OCI-LY7 (cell line): ENCODE measurements around the gene GBGT1. TPM values are rescaled to one million over a fixed set of nuclear protein-coding genes. Genes with fewer than 3 reads are reported as not detected.

Source experiments
- BruUV-seq: library from RNA; stranded (reverse); fragments of 400-500 nt; replicated peaks from 2 replicates; lab custom pipeline; 2021; lab: Mats Ljungman, UMichigan
- CTCF ChIA-PET: fragments of 300-600 bp; sonication (Branson Sonifier 250); formaldehyde crosslinking; loops from one replicate; lab custom pipeline; 2022; ENCODE audit warnings: antibody characterized with exemption; ENCODE audit not compliant: unreplicated experiment; lab: Charles Lee
- POLR2A ChIA-PET: fragments of 300-600 bp; sonication (Branson Sonifier 250); formaldehyde crosslinking; loops from one replicate; lab custom pipeline; 2022; ENCODE audit warnings: antibody characterized with exemption; lab: Charles Lee
- DNase-seq: peaks from one replicate; pipeline ENCODE4 v3.0.0-alpha.2; 2015; ENCODE audit warnings: low spot score
- H2AFZ ChIP-seq: fragments of 200-600 bp; sonication (generic), shearing (Covaris generic); 2 replicates; pipeline ENCODE4 v1.6.1; 2014; ENCODE audit warnings: mild to moderate bottlenecking, antibody characterized with exemption, low read length, moderate library complexity
- H3K27ac ChIP-seq: fragments of 200-600 bp; sonication (generic); 2 replicates; pipeline ENCODE4 v1.5.1; 2014; ENCODE audit warnings: mixed run types, low read depth, mild to moderate bottlenecking, moderate library complexity, low read length, inconsistent platforms; ENCODE audit not compliant: poor library complexity, severe bottlenecking
- H3K36me3 ChIP-seq: fragments of 200-600 bp; sonication (generic); 2 replicates; pipeline ENCODE4 v1.6.1; 2014; ENCODE audit warnings: mild to moderate bottlenecking, antibody characterized with exemption, low read length, moderate library complexity, mixed read lengths; ENCODE audit not compliant: insufficient read depth
- H3K4me1 ChIP-seq: fragments of 200-600 bp; sonication (generic); 2 replicates; pipeline ENCODE4 v1.5.1; 2014; ENCODE audit warnings: mild to moderate bottlenecking, low read length; ENCODE audit not compliant: insufficient read depth, poor library complexity, severe bottlenecking
- H3K4me2 ChIP-seq: fragments of 200-600 bp; sonication (generic); 2 replicates; pipeline ENCODE4 v1.6.1; 2014; ENCODE audit warnings: mild to moderate bottlenecking, low read length
- H3K4me3 ChIP-seq: fragments of 200-600 bp; sonication (generic); 2 replicates; pipeline ENCODE4 v1.5.1; 2014; ENCODE audit warnings: mild to moderate bottlenecking, low read depth, low read length; ENCODE audit not compliant: poor library complexity, severe bottlenecking
- H3K79me2 ChIP-seq: fragments of 200-600 bp; sonication (generic); 2 replicates; pipeline ENCODE4 v1.6.1; 2016; ENCODE audit warnings: low read depth, mild to moderate bottlenecking, low read length, moderate library complexity, mixed read lengths; ENCODE audit not compliant: insufficient read depth
- H3K9me2 ChIP-seq: fragments of 200-600 bp; sonication (generic); 2 replicates; pipeline ENCODE4 v1.6.1; 2016; ENCODE audit warnings: mild to moderate bottlenecking, low read length, mixed read lengths; ENCODE audit not compliant: insufficient read depth
- H3K9me3 ChIP-seq: fragments of 200-600 bp; sonication (generic); 2 replicates; pipeline ENCODE4 v1.6.1; 2014; ENCODE audit warnings: mild to moderate bottlenecking, mixed run types, low read length, mixed read lengths
- H4K20me1 ChIP-seq: fragments of 200-600 bp; sonication (generic); 2 replicates; pipeline ENCODE4 v1.6.1; 2014; ENCODE audit warnings: mild to moderate bottlenecking, antibody characterized with exemption, low read length, moderate library complexity, mixed read lengths; ENCODE audit not compliant: insufficient read depth
- EZH2phosphoT487 ChIP-seq: fragments of 200-600 bp; sonication (generic); IDR thresholded peaks from 2 replicates; pipeline ENCODE4 v1.6.1; 2018; ENCODE audit warnings: low read depth, borderline replicate concordance, mild to moderate bottlenecking, mixed run types, antibody characterized with exemption, low read length, moderate library complexity, mixed read lengths
- intact Hi-C: fragments of 100-400 bp; cut with micrococcal nuclease; formaldehyde crosslinking; loops from one replicate; pipeline ENCODE4 v1.10.0; 2022; ENCODE audit not compliant: unreplicated experiment
- total RNA-seq, 2 experiments: library from RNA; depleted of rRNA in 1 of 2; stranded (reverse); fragments of >200 nt in 1 of 2; shearing (Covaris generic) in 1 of 2; gene quantifications; 2 replicates each; pipeline ENCODE4 v1.2.3, GENCODE V29; 2014 to 2022
- TF ChIP-seq, protein P1 (sequence below): fragments of 200-600 bp; sonication (generic); conservative IDR thresholded peaks from 2 replicates; pipeline ENCODE4 v1.5.1; 2014; ENCODE audit warnings: mild to moderate bottlenecking, antibody characterized with exemption, low read length, moderate library complexity, mixed read lengths

Gene GBGT1
- total RNA-seq, 2 experiments from 2014 or later = 2.1 to 5.9 TPM

DNA sequence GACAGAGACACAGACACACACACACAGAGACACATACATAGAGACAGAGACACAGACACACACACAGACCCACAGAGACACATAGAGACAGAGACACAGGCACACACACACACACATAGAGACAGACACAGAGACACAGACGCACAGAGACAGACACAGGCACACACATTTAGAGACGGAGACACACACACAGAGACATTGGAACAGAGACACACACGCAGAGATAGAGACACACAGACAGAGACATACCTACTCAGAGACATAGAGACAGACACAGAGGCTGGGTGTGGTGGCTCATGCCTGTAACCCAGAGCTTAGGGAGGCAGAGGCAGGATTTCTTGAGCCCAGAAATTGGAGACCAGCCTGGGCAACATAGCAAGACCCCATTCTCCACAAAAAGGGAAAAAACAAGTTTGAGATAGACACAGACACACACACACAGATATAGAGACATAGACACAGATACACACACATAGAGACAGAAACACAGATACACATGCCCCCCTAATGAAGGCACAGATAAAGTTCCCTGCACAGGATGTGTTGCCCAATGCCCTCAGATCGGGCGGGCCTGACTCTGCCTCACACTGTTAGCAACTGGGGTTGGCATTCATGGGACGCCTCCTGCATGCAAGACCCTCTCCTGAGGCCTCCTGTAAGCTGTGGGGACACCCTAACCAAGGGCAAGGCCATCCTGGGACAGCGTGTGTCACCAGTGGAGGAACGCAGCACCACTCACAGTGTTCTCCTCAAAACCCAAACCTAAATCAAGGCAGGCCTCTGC is 39.4 kb downstream of the GBGT1 start:
- H3K4me2 ChIP-seq = no peak overlapping the region
- POLR2A ChIA-PET = no interaction called here

DNA sequence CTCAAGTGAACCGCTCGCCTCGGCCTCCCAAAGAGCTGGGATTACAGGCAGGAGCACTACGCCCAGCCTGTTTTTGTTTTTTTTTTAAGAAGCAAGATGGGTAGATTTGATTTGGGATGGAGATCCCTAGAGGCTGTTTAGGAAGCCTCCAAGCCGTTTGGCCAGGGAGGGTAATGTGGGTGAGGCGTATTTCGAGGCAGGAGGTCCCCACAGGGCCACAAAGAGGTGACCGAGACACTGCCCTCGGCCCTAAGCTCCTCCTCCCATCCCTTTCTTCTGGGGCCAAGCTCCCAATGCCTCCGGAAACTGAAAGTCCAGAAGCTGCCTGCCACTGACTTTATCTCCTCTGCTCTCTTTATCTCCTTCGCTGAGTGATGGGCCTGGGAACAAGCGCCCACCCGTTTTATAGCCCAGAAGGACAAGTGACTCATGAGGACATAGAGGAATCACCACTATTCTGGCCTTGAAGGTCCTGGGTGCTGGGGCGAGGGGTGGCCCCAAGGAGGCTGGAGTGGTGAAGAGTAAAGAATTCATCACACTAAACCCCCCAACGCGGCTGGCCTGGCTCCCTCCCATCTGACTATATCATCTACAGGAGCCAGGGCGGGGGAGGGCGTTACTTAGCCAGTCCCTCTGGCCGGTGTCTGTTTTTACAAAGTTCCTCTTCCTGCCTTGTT is 40.6 kb downstream of the GBGT1 start:
- Histone ChIP-seq H4K20me1 (peaks cover 6% of the 10 kb centered on the region; the same call in 1 of the 2 replicates), H2AFZ (no peak overlapping the region), H3K36me3 (no peaks in the 10 kb centered on the region), H3K9me2 (no peaks in the 10 kb centered on the region), H3K27ac (no peak overlapping the region), H3K4me2 (no peak overlapping the region), H3K79me2 (no peaks in the 10 kb centered on the region), H3K4me1 (peaks cover 13% of the 10 kb centered on the region), H3K9me3 (no peaks in the 10 kb centered on the region), H3K4me3 (no peak overlapping the region)
- CTCF ChIA-PET = no interaction called here
- DNase-seq = no peak
- no peak for TF ChIP-seq EZH2phosphoT487
- TF ChIP-seq, protein P1, sequence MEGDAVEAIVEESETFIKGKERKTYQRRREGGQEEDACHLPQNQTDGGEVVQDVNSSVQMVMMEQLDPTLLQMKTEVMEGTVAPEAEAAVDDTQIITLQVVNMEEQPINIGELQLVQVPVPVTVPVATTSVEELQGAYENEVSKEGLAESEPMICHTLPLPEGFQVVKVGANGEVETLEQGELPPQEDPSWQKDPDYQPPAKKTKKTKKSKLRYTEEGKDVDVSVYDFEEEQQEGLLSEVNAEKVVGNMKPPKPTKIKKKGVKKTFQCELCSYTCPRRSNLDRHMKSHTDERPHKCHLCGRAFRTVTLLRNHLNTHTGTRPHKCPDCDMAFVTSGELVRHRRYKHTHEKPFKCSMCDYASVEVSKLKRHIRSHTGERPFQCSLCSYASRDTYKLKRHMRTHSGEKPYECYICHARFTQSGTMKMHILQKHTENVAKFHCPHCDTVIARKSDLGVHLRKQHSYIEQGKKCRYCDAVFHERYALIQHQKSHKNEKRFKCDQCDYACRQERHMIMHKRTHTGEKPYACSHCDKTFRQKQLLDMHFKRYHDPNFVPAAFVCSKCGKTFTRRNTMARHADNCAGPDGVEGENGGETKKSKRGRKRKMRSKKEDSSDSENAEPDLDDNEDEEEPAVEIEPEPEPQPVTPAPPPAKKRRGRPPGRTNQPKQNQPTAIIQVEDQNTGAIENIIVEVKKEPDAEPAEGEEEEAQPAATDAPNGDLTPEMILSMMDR = no peak
- BruUV-seq = no TSS peak
- intact Hi-C loops = no loop called here
- POLR2A ChIA-PET = no interaction called here

More for the DNA sequence above, 39.4 kb downstream of the GBGT1 start:
- Histone ChIP-seq H3K36me3 (no peaks in the 10 kb centered on the region), H3K27ac (no peak overlapping the region), H2AFZ (no peak overlapping the region), H3K9me2 (no peaks in the 10 kb centered on the region), H3K4me1 (peaks cover 13% of the 10 kb centered on the region), H4K20me1 (0 out of 2 replicates have a peak, but pooled peaks cover 6% of the 10 kb centered on the region), H3K4me3 (no peak overlapping the region), H3K79me2 (no peaks in the 10 kb centered on the region), H3K9me3 (no peaks in the 10 kb centered on the region)
- no peak for DNase-seq
- intact Hi-C loops = no loop called here
- CTCF ChIA-PET = no interaction called here
- no TSS peak for BruUV-seq
- no peak for TF ChIP-seq EZH2phosphoT487
- TF ChIP-seq, protein P1 = no peak

DNA sequence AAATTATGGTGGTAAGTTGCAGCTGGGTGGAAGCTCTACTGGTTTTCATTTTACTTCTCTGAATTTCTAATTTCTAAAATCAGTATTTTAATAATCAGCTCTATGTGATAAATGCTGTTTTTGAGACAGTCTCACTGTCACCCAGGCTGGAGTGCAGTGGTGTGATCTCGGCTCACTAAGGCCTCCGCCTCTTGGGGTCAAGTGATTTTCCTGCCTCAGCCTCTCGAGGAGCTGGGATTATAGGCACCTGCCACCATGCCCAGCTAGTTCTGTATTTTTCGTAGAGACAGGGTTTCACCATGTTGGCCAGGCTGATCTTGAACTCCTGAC is 41.1 kb downstream of the GBGT1 start:
- no peaks in the 10 kb centered on the region for H3K9me3 ChIP-seq
- no peak overlapping the region for H3K4me3 ChIP-seq
- no peak overlapping the region for H3K4me2 ChIP-seq
- no peaks in the 10 kb centered on the region for H3K9me2 ChIP-seq
- peaks cover 6% of the 10 kb centered on the region; the same call in 1 of the 2 replicates for H4K20me1 ChIP-seq
- intact Hi-C loops = no loop called here
- no peak overlapping the region for H2AFZ ChIP-seq
- BruUV-seq = no TSS peak
- CTCF ChIA-PET = no interaction called here
- H3K4me1 ChIP-seq = peaks cover 13% of the 10 kb centered on the region
- POLR2A ChIA-PET = no interaction called here
- H3K36me3 ChIP-seq = no peaks in the 10 kb centered on the region
- no peak for DNase-seq
- H3K27ac ChIP-seq = no peak overlapping the region
- TF ChIP-seq EZH2phosphoT487 = no peak
- TF ChIP-seq, protein P1 = no peak
- no peaks in the 10 kb centered on the region for H3K79me2 ChIP-seq
